ENCODE measurements around the gene BLTP3B.
A peak's percentile ranks its signal among the peaks of the same experiment; 100 is the strongest.

BLTP3B gene

DNA sequence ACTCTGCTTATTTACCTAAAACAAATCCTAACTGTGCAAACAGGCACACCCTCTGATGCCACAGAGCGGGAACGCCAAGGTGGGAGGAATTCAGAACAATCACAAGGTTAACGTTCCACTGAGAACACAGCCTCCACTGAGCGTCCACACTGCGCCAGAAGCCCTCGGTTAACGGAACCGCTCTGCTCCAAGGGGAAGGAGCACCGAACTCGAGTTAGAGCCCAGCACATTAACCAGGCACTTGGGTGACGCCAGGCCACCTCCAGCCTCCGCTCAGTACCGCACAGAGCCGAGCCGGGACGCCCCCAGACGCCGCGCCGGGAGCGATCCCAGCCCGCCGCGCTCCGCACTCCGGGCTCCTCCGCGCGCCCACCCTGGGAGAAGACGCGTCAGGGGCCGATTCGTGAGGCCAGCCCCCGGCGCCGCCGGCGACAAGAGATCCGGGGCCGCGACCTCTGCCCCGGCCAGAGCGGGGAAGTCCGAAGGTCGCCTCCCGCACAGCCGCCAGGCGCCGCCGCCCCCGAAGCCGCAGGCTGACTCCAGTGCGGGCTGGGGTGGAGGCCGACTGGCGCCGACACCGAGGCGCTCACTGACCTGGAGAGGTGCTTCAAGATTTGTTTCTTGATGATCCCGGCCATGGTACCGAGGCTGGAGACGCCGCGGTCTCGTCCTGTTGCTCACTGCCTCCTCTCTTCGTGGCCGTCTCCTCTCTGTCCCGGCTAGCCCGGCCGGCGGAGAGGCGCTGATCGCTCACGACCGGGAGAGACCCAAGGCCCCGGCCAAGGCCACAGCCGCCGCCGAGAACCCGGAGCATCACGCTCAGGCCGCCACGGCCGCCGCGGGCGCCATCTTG is 450 bp downstream of the BLTP3B start:
- peak overlapping the region; percentile 92 for H3K9ac ChIP-seq (ENCODE audit: low read length)
- H3K9me3 ChIP-seq (ENCODE audit: control insufficient read depth, insufficient read depth, low read depth, low read length), result peaks cover 7% of the 10 kb centered on the region; the same call in 1 of the 2 replicates
- no peaks in the 10 kb centered on the region for H3K36me3 ChIP-seq (ENCODE audit: control insufficient read depth, insufficient read depth, low read length)
- H3K4me1 ChIP-seq (ENCODE audit: control insufficient read depth, insufficient read depth, low read length), result peaks cover 29% of the 10 kb centered on the region
- H3K4me3 ChIP-seq (ENCODE audit: low read depth, low read length), result peak overlapping the region; percentile 96
- H3K27ac ChIP-seq (ENCODE audit: low read depth, low read length), result peak overlapping the region; percentile 89; the same call in 1 of the 2 replicates
- no peaks in the 10 kb centered on the region for H3K27me3 ChIP-seq (ENCODE audit: control insufficient read depth, insufficient read depth, low read length)

DNA sequence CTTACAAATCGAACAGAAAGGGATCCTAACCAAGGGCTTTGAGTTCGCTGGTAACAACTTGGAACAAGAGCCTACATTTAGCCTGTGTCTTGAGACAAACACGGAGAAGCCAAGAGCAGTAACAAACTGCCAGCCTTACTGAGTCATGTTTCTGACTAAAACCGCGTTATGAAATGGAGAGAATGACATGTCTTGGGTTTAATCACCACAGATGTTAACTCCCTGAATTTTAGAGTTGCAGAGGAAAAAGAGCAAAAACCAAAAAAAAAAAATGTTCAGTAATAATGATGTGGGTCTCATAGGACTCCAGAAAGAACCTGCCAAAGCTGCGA is 1.0 kb downstream of the BLTP3B start:
- Histone ChIP-seq H3K27me3 (ENCODE audit: control insufficient read depth, insufficient read depth, low read length) (no peaks in the 10 kb centered on the region), H3K36me3 (ENCODE audit: control insufficient read depth, insufficient read depth, low read length) (no peaks in the 10 kb centered on the region), H3K9ac (ENCODE audit: low read length) (peak overlapping the region; percentile 92), H3K27ac (ENCODE audit: low read depth, low read length) (peak overlapping the region; percentile 89; the same call in 1 of the 2 replicates), H3K9me3 (ENCODE audit: control insufficient read depth, insufficient read depth, low read depth, low read length) (peaks cover 7% of the 10 kb centered on the region; the same call in 1 of the 2 replicates), H3K4me1 (ENCODE audit: control insufficient read depth, insufficient read depth, low read length) (peaks cover 29% of the 10 kb centered on the region), H3K4me3 (ENCODE audit: low read depth, low read length) (peak overlapping the region; percentile 96)

DNA sequence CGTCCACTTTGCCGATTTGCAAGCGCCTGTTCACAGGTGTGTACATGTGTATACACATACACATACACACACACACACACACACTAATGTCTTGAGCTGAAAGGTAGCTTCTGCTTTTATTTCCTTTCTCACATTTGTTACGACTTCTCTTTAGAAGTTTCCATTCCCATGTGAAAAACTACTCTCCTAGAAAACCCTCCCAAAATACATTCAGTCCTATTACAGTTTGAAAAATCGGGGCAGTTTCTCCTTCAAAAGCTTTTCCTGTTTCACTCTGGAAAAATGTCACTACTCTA is 3.9 kb downstream of the BLTP3B start:
- H3K27ac ChIP-seq (ENCODE audit: low read depth, low read length), result no peak overlapping the region
- H3K4me3 ChIP-seq (ENCODE audit: low read depth, low read length), result no peak overlapping the region
- peaks cover 26% of the 10 kb centered on the region for H3K4me1 ChIP-seq (ENCODE audit: control insufficient read depth, insufficient read depth, low read length)
- H3K9ac ChIP-seq (ENCODE audit: low read length), result no peak overlapping the region
- H3K27me3 ChIP-seq (ENCODE audit: control insufficient read depth, insufficient read depth, low read length), result no peaks in the 10 kb centered on the region
- H3K9me3 ChIP-seq (ENCODE audit: control insufficient read depth, insufficient read depth, low read depth, low read length), result no peaks in the 10 kb centered on the region
- no peaks in the 10 kb centered on the region for H3K36me3 ChIP-seq (ENCODE audit: control insufficient read depth, insufficient read depth, low read length)

DNA sequence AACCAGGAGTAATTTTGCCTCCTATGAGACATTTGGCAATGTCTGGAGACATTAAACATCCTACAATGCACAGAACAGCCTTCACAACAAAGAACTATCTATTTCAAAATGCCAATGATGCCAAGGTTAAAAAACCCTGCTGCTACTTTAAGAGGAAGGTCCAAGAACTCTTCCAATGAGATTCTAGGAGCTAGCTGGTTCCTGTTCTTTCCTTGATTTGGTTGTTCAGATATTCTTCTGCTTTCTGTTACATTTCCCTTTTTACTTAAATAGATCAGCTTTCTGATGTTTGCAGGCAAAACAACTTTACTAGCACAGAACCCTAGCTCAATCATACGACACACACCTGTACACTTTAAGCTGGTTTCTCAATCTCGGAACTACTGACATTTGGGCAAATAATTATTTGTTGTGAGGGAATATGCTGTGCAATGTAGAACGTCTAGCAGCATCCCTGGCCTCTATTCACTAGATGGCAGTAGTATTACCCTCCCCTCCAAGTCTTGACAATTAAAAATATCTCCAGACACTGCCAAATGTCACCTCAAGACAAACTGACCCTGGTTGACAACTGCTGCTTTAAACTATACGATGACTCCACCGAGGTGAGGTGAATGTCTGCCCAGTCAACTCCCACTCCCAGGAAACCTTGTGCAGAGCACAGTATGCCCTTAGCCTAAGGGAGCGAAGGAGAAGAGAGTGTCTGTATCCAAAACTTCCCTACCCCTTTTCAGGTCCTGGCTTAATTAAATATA is 4.4 kb downstream of the BLTP3B start:
- H3K27ac ChIP-seq (ENCODE audit: low read depth, low read length), result no peak overlapping the region
- H3K4me3 ChIP-seq (ENCODE audit: low read depth, low read length), result no peak overlapping the region
- H3K27me3 ChIP-seq (ENCODE audit: control insufficient read depth, insufficient read depth, low read length), result no peaks in the 10 kb centered on the region
- H3K9ac ChIP-seq (ENCODE audit: low read length), result no peak overlapping the region
- peaks cover 26% of the 10 kb centered on the region for H3K4me1 ChIP-seq (ENCODE audit: control insufficient read depth, insufficient read depth, low read length)
- no peaks in the 10 kb centered on the region; the same call in 1 of the 2 replicates for H3K36me3 ChIP-seq (ENCODE audit: control insufficient read depth, insufficient read depth, low read length)
- no peaks in the 10 kb centered on the region for H3K9me3 ChIP-seq (ENCODE audit: control insufficient read depth, insufficient read depth, low read depth, low read length)

DNA sequence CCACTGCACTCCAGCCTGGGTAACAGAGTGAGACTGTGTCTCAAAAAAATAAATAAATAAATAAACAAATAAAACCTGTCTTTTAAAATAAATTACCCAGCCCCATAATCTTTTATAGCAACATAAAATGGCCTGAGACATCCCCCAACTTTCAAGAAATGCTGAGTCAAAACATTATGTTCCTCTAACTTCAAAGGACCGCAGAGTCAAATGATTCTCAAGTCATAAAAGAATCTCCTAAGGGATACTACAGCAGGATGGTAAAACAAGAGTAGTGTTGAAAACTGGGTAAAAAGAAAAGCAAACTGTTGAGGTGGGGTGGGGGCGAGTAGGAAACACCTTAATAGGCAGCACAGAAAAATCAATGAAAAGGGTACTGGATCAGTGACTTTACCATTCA is 9.5 kb downstream of the BLTP3B start:
- Histone ChIP-seq H3K27me3 (ENCODE audit: control insufficient read depth, insufficient read depth, low read length) (no peaks in the 10 kb centered on the region), H3K9ac (ENCODE audit: low read length) (no peak overlapping the region), H3K27ac (ENCODE audit: low read depth, low read length) (no peak overlapping the region), H3K9me3 (ENCODE audit: control insufficient read depth, insufficient read depth, low read depth, low read length) (peaks cover 7% of the 10 kb centered on the region), H3K36me3 (ENCODE audit: control insufficient read depth, insufficient read depth, low read length) (peaks cover 4% of the 10 kb centered on the region; the same call in 1 of the 2 replicates), H3K4me1 (ENCODE audit: control insufficient read depth, insufficient read depth, low read length) (peaks cover 10% of the 10 kb centered on the region; the same call in 1 of the 2 replicates), H3K4me3 (ENCODE audit: low read depth, low read length) (no peak overlapping the region)

DNA sequence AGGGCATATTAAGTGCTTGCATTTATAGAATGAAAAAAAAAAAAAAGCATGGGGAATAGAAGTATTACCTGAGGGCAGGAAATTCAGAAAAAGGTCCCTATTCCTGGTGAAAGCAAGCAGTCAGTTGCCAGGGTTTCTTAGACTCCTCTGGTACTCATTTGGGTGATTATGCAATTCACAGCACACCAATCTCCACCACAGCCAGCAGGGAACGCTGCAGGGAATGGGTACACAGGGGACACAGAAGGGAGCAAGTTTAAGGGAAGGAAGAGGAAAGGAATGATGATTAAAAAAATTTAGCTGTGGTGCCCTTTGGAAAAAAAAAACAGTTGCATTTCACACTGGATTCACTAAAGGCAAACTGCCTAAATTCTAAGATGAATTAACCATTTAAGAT is 14.2 kb downstream of the BLTP3B start:
- no peaks in the 10 kb centered on the region for H3K27me3 ChIP-seq (ENCODE audit: control insufficient read depth, insufficient read depth, low read length)
- H3K9me3 ChIP-seq (ENCODE audit: control insufficient read depth, insufficient read depth, low read depth, low read length), result peaks cover 7% of the 10 kb centered on the region
- no peak overlapping the region for H3K9ac ChIP-seq (ENCODE audit: low read length)
- H3K27ac ChIP-seq (ENCODE audit: low read depth, low read length), result no peak overlapping the region
- no peak overlapping the region for H3K4me3 ChIP-seq (ENCODE audit: low read depth, low read length)
- H3K4me1 ChIP-seq (ENCODE audit: control insufficient read depth, insufficient read depth, low read length), result peaks cover 6% of the 10 kb centered on the region
- H3K36me3 ChIP-seq (ENCODE audit: control insufficient read depth, insufficient read depth, low read length), result peaks cover 4% of the 10 kb centered on the region; the same call in 1 of the 2 replicates

DNA sequence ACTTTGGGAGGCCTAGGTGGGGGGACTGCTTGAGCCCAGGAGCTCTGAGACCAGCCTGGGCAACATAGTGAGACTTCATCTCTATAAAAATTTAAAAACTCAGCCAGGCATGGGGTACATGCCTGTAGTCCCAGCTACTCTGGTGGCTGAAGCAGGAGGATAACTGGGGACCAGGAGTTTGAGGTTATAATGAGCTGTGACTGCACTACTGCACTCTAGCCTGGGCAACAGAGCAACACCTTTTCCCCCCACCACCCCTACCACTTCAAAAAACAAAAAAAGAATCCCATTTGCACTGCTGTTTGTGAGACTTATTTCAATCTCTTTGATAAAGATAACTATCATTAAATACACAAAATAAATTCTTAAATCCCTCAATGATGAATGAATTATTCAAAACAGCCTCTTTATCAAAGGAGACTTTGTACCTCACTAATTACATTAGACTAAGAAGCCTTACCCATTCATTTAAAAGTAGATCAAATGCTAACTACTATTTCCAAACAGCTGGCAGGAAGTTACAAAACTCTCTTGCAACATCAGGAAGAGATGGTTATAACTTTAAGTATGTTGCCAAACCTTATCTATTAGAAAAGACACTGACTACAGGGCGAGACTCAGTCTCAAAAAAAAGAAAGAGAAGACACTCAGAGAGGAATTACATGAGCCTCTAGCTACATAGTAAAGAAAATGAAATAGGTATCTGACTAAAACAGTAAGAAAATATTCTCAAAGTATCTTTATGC is 14.7 kb downstream of the BLTP3B start:
- Histone ChIP-seq H3K9ac (ENCODE audit: low read length) (no peak overlapping the region), H3K36me3 (ENCODE audit: control insufficient read depth, insufficient read depth, low read length) (peaks cover 4% of the 10 kb centered on the region; the same call in 1 of the 2 replicates), H3K27me3 (ENCODE audit: control insufficient read depth, insufficient read depth, low read length) (no peaks in the 10 kb centered on the region), H3K9me3 (ENCODE audit: control insufficient read depth, insufficient read depth, low read depth, low read length) (peaks cover 7% of the 10 kb centered on the region), H3K4me1 (ENCODE audit: control insufficient read depth, insufficient read depth, low read length) (peaks cover 12% of the 10 kb centered on the region), H3K4me3 (ENCODE audit: low read depth, low read length) (no peak overlapping the region), H3K27ac (ENCODE audit: low read depth, low read length) (no peak overlapping the region)

DNA sequence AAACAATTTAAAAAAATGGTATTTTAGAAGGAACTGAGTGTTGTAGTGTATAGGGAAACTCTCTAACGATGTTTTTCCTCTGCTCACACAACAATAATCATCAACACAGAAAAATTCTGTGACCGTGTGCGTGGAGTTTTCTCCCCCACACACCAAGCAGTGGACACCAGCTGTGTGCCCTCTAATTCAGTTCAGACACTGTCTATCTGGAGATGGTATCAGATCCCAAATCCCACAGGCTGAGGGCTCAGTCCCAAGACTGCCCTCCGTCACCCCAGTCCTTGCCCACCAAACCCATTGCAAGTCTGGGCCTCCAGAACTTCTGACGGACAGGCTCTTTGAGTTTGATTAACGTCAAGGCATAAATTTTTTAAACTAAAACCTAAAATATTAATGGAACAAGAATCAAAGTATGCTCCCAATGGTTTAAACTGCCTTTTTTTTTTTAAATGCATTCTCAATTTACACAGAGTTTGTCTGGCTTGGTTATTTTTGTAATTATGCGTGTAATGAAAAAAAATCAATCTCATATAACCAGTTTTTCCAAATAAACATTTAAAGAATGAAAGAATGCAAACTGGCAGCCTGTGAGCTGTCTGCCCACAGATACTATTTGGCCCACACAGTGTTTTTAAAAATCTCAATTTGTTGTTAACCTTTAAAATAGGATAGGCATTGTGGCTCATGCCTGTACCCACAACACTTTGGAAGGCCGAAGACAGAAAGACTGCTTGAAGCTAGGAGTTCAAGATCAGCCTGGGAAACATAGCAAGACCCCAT is 19.2 kb downstream of the BLTP3B start:
- peaks cover 4% of the 10 kb centered on the region; the same call in 1 of the 2 replicates for H3K9me3 ChIP-seq (ENCODE audit: control insufficient read depth, insufficient read depth, low read depth, low read length)

DNA sequence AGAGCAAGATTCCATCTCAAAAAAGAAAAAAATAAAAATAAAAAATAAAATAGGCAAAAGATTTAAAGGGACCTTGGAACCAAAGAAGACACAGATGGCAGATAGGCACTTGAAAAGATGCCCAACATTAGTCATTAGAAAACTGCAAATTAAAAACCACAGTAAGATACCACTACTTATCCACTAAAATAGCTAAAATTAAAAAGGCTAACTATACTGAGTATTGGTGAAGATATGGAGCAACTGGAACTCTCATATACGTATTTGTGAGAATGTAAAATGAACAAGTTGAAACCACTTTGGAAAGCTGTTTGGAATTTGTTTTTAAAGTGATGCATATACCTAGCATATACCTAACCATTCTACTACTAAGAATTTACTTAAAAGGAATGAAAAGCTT is 22.3 kb downstream of the BLTP3B start:
- Histone ChIP-seq H3K4me3 (ENCODE audit: low read depth, low read length) (no peak overlapping the region), H3K4me1 (ENCODE audit: control insufficient read depth, insufficient read depth, low read length) (peaks cover 9% of the 10 kb centered on the region; the same call in 1 of the 2 replicates), H3K36me3 (ENCODE audit: control insufficient read depth, insufficient read depth, low read length) (no peaks in the 10 kb centered on the region), H3K27me3 (ENCODE audit: control insufficient read depth, insufficient read depth, low read length) (no peaks in the 10 kb centered on the region), H3K9me3 (ENCODE audit: control insufficient read depth, insufficient read depth, low read depth, low read length) (peaks cover 8% of the 10 kb centered on the region; the same call in 1 of the 2 replicates), H3K9ac (ENCODE audit: low read length) (no peak overlapping the region), H3K27ac (ENCODE audit: low read depth, low read length) (no peak overlapping the region)

More for the DNA sequence above, 19.2 kb downstream of the BLTP3B start:
- no peak overlapping the region for H3K4me3 ChIP-seq (ENCODE audit: low read depth, low read length)
- H3K9ac ChIP-seq (ENCODE audit: low read length), result peak overlapping the region; percentile 30
- H3K4me1 ChIP-seq (ENCODE audit: control insufficient read depth, insufficient read depth, low read length), result peaks cover 9% of the 10 kb centered on the region; the same call in 1 of the 2 replicates
- H3K27ac ChIP-seq (ENCODE audit: low read depth, low read length), result no peak overlapping the region
- no peaks in the 10 kb centered on the region for H3K27me3 ChIP-seq (ENCODE audit: control insufficient read depth, insufficient read depth, low read length)
- no peaks in the 10 kb centered on the region for H3K36me3 ChIP-seq (ENCODE audit: control insufficient read depth, insufficient read depth, low read length)

DNA sequence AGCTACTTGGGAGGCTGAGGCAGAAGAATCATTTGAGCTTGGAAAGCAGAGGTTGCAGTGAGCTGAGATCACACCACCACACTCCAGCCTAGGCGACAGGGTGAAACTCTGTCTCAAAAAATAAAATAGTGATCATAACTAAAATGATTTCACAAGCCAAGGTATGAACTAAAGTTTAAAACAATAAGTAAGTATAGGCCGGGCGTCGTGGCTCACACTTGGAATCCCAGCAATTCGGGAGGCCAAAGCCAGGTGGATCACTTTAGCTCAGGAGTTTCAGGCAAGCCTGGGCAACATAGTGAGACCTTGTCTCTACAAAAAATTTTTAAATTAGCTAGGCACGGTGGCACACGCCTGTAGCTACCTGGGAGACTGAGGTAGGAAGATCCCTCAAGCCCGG is 27.4 kb downstream of the BLTP3B start:
- Histone ChIP-seq H3K4me3 (ENCODE audit: low read depth, low read length) (no peak overlapping the region), H3K36me3 (ENCODE audit: control insufficient read depth, insufficient read depth, low read length) (no peaks in the 10 kb centered on the region), H3K9me3 (ENCODE audit: control insufficient read depth, insufficient read depth, low read depth, low read length) (0 out of 2 replicates have a peak, but pooled peaks cover 4% of the 10 kb centered on the region), H3K27ac (ENCODE audit: low read depth, low read length) (no peak overlapping the region), H3K4me1 (ENCODE audit: control insufficient read depth, insufficient read depth, low read length) (no peaks in the 10 kb centered on the region), H3K27me3 (ENCODE audit: control insufficient read depth, insufficient read depth, low read length) (no peaks in the 10 kb centered on the region), H3K9ac (ENCODE audit: low read length) (no peak overlapping the region)
